GM12878 (cell line): ENCODE measurements around the gene LAMA2.

Source experiments
- CTCF ChIP-seq, 3 experiments: IDR thresholded peaks in 2 of 3; conservative IDR thresholded peaks in 1 of 3; 2 replicates each; pipeline ENCODE4 v1.5.1; 2011; ENCODE audit warnings: low read depth in 3 of 3, low read length in 3 of 3, mild to moderate bottlenecking in 3 of 3, control low read depth in 2 of 3, moderate library complexity in 2 of 3, inconsistent platforms in 1 of 3, mixed read lengths in 1 of 3; ENCODE audit not compliant: control insufficient read depth in 2 of 3, insufficient read depth in 1 of 3; ENCODE audit errors: extremely low read depth in 1 of 3
- DPF2 ChIP-seq: fragments of 450-650 bp; IDR thresholded peaks from 2 replicates; pipeline ENCODE4 v1.6.1; 2017; ENCODE audit warnings: mild to moderate bottlenecking
- ELK1 ChIP-seq: IDR thresholded peaks from 2 replicates; pipeline ENCODE4 v1.6.1; 2012; ENCODE audit warnings: low read depth, low read length, improper control_type of control experiment
- EP300 ChIP-seq, 2 experiments: fragments of 150-350 bp in 1 of 2; IDR thresholded peaks; 2 replicates each; pipeline ENCODE4 v1.6.1; 2011 to 2012; ENCODE audit warnings: low read depth in 2 of 2, low read length in 2 of 2, borderline replicate concordance in 1 of 2, improper control_type of control experiment in 1 of 2, inconsistent platforms in 1 of 2; ENCODE audit not compliant: control insufficient read depth in 1 of 2
- EZH2 ChIP-seq: IDR thresholded peaks from 2 replicates; pipeline ENCODE4 v1.6.1; 2012; ENCODE audit warnings: low read depth, mild to moderate bottlenecking, control low read depth, inconsistent platforms, low read length, borderline replicate concordance; ENCODE audit not compliant: control insufficient read depth
- FOXM1 ChIP-seq: IDR thresholded peaks from 2 replicates; pipeline ENCODE4 v1.6.1; 2012; ENCODE audit warnings: low read depth, mild to moderate bottlenecking, inconsistent platforms, low read length, moderate library complexity
- NRF1 ChIP-seq: conservative IDR thresholded peaks from 2 replicates; pipeline ENCODE4 v1.6.1; 2011; ENCODE audit warnings: mild to moderate bottlenecking, low read depth, low read length, improper control_type of control experiment
- RBBP5 ChIP-seq: fragments of 200-600 bp; sonication (generic); conservative IDR thresholded peaks from 2 replicates; pipeline ENCODE4 v1.6.1; 2016
- RELA ChIP-seq: fragments of 450-650 bp; IDR thresholded peaks from 2 replicates; pipeline ENCODE4 v1.8.0; 2014; ENCODE audit warnings: borderline replicate concordance; ENCODE audit not compliant: partially characterized antibody
- RFX5 ChIP-seq: IDR thresholded peaks from 2 replicates; pipeline ENCODE4 v1.6.1; 2011; ENCODE audit warnings: low read depth, low read length, improper control_type of control experiment
- SMC3 ChIP-seq: IDR thresholded peaks from 2 replicates; pipeline ENCODE4 v1.6.1; 2011; ENCODE audit warnings: low read length, improper control_type of control experiment, borderline replicate concordance
- USF2 ChIP-seq: IDR thresholded peaks from 2 replicates; pipeline ENCODE4 v1.6.1; 2011; ENCODE audit warnings: low read depth, low read length, improper control_type of control experiment, borderline replicate concordance

- no peak for TF ChIP-seq ELK1
- TF ChIP-seq RFX5: no peak
- no peak for TF ChIP-seq CTCF (IDR thresholded peaks at IDR 0.05 in 2 of 3, conservative IDR thresholded peaks at IDR 0.05 in 1 of 3; ENCODE audit: control insufficient read depth in 2 of 3, extremely low read depth in 1 of 3, insufficient read depth in 1 of 3, low read depth in 3 of 3, low read length in 3 of 3)
- no peak for TF ChIP-seq DPF2
- no peak for TF ChIP-seq EZH2
- TF ChIP-seq USF2: no peak
- no peak for TF ChIP-seq SMC3
- TF ChIP-seq RBBP5: no peak
- TF ChIP-seq RELA: no peak
- TF ChIP-seq NRF1: no peak
- TF ChIP-seq FOXM1: no peak
- no peak for TF ChIP-seq EP300 (IDR thresholded peaks at IDR 0.05; ENCODE audit: borderline replicate concordance in 1 of 2, control insufficient read depth in 1 of 2, low read depth in 2 of 2, low read length in 2 of 2)
Observed at GRCh38 chr6:129320892-129321291, 438.0 kb downstream of the LAMA2 start.
